Measurements from ENCODE around the gene ZNF609.

DNA sequence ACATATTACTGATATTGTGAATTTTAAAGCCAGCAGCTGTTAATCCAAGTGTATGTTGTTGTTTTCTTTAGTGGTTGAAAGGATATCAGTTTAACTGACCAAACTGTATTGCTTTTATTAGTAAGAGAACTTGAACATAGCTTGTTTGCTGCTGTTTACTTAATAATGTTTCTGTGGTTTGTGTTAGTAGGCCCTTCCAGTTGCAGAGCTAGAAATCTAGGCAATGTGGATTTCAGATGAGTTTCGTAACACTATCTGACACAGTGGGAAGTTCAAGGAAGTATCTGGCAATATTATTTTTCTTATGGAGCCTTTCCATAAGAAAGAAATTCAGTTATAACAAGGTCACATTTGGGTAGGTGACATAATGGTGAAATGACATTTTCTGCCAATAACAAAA is 18.5 kb downstream of the ZNF609 start:
- TF ChIP-seq, protein P1, sequence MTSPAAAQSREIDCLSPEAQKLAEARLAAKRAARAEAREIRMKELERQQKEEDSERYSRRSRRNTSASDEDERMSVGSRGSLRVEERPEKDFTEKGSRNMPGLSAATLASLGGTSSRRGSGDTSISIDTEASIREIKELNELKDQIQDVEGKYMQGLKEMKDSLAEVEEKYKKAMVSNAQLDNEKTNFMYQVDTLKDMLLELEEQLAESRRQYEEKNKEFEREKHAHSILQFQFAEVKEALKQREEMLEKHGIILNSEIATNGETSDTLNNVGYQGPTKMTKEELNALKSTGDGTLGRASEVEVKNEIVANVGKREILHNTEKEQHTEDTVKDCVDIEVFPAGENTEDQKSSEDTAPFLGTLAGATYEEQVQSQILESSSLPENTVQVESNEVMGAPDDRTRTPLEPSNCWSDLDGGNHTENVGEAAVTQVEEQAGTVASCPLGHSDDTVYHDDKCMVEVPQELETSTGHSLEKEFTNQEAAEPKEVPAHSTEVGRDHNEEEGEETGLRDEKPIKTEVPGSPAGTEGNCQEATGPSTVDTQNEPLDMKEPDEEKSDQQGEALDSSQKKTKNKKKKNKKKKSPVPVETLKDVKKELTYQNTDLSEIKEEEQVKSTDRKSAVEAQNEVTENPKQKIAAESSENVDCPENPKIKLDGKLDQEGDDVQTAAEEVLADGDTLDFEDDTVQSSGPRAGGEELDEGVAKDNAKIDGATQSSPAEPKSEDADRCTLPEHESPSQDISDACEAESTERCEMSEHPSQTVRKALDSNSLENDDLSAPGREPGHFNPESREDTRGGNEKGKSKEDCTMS (CRISPR knock-in tag; conservative IDR thresholded peaks at IDR 0.05): no peak
- TF ChIP-seq POLR2AphosphoS5 (IDR thresholded peaks at IDR 0.05; ENCODE audit: low read depth, low read length) (no peak), EZH2 (conservative IDR thresholded peaks at IDR 0.05; ENCODE audit: low read depth, low read length) (no peak), RAD21 (CRISPR knock-in tag; IDR thresholded peaks at IDR 0.05) (no peak), ARID2 (CRISPR knock-in tag; IDR thresholded peaks at IDR 0.05; ENCODE audit: borderline replicate concordance) (no peak), SRF (IDR thresholded peaks at IDR 0.05; ENCODE audit: low read depth, low read length) (no peak), SOX6 (IDR thresholded peaks at IDR 0.05) (no peak), SOX6 (CRISPR knock-in tag; IDR thresholded peaks at IDR 0.05) (no peak)
- TF ChIP-seq, protein P2, sequence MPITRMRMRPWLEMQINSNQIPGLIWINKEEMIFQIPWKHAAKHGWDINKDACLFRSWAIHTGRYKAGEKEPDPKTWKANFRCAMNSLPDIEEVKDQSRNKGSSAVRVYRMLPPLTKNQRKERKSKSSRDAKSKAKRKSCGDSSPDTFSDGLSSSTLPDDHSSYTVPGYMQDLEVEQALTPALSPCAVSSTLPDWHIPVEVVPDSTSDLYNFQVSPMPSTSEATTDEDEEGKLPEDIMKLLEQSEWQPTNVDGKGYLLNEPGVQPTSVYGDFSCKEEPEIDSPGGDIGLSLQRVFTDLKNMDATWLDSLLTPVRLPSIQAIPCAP (CRISPR knock-in tag; IDR thresholded peaks at IDR 0.05; ENCODE audit: low read depth): no peak
- TF ChIP-seq, protein P3, sequence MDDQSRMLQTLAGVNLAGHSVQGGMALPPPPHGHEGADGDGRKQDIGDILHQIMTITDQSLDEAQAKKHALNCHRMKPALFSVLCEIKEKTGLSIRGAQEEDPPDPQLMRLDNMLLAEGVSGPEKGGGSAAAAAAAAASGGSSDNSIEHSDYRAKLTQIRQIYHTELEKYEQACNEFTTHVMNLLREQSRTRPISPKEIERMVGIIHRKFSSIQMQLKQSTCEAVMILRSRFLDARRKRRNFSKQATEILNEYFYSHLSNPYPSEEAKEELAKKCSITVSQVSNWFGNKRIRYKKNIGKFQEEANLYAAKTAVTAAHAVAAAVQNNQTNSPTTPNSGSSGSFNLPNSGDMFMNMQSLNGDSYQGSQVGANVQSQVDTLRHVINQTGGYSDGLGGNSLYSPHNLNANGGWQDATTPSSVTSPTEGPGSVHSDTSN (CRISPR knock-in tag; IDR thresholded peaks at IDR 0.05; ENCODE audit: borderline replicate concordance): no peak
